ENCODE results near the gene CEP290.
A peak's percentile ranks its signal among the peaks of the same experiment; 100 is the strongest.

The CEP290 gene, protein sequence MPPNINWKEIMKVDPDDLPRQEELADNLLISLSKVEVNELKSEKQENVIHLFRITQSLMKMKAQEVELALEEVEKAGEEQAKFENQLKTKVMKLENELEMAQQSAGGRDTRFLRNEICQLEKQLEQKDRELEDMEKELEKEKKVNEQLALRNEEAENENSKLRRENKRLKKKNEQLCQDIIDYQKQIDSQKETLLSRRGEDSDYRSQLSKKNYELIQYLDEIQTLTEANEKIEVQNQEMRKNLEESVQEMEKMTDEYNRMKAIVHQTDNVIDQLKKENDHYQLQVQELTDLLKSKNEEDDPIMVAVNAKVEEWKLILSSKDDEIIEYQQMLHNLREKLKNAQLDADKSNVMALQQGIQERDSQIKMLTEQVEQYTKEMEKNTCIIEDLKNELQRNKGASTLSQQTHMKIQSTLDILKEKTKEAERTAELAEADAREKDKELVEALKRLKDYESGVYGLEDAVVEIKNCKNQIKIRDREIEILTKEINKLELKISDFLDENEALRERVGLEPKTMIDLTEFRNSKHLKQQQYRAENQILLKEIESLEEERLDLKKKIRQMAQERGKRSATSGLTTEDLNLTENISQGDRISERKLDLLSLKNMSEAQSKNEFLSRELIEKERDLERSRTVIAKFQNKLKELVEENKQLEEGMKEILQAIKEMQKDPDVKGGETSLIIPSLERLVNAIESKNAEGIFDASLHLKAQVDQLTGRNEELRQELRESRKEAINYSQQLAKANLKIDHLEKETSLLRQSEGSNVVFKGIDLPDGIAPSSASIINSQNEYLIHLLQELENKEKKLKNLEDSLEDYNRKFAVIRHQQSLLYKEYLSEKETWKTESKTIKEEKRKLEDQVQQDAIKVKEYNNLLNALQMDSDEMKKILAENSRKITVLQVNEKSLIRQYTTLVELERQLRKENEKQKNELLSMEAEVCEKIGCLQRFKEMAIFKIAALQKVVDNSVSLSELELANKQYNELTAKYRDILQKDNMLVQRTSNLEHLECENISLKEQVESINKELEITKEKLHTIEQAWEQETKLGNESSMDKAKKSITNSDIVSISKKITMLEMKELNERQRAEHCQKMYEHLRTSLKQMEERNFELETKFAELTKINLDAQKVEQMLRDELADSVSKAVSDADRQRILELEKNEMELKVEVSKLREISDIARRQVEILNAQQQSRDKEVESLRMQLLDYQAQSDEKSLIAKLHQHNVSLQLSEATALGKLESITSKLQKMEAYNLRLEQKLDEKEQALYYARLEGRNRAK (N-terminal part only)

DNA sequence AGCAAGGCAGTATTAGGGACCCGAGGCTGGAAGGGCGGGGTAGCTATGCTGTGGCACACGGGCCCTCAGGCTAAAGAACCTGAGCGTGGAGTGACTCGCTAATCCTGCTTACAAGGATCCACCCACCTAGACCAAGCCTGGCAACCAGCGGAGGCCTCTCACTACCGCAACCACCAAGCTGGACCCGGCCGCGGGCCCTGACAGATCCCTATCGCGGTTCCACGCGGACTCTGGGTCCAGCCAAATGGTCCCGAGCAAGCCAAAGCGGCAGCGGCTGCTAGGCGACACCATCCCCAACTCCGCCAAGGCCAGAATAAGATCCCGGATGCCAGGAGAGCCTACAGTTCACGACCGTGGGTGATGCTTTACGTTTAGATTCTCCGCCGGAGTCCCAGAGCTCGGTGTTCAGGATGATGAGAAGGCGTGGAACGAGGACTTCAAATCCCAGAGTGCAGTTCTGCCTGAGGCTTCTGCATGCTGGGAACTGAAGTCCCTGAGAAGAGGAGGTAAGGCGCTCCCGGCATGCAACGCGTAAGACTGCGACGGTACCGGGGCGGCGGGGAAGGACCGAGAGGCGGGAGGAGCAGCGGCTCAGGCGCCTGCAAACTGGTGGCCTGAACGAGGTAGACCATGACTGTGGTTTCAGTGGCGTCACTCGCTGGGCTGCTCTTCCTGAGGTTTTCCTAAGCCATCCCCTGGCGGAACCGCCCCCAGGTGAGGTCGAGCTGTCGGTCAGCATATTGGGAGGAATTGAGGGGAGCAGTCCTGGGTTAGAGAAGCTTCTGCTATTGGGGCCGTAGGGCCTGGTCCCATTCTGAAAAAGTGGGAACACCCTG lies at the start of gene CEP290, which contains the start of gene TMTC3:
TSS of gene CEP290 (minus strand) at position 315 of the 836 bp plus-strand sequence. CDS start 781 bp downstream, outside the sequence.
TSS of gene TMTC3 (plus strand) at position 534 of the 836 bp plus-strand sequence. CDS start 6,009 bp downstream, outside the sequence.
- DNase-seq (ENCODE audit: insufficient read length, low spot score) (peak; percentile 89), FAIRE-seq (peak; percentile 83)

DNA sequence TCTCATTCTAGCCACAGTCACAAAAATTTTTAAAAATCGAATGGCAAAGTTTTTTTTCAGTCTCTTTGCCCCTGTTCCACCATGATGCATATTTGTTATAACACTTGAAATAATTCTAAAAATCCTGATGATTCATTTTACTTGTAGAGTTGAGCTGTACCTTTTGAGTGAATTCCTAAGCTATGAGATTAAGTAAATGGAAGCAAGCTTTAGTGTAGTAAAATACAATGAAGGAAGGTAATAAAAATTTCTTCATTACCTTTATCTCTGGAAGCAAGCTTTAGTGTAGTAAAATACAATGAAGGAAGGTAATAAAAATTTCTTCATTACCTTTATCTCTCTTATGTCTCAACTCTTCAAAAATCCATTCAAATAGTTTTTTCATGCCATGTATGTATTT lies 46.3 kb upstream of the CEP290 start:
- DNase-seq (ENCODE audit: insufficient read length, low spot score) (peak; percentile 7), FAIRE-seq (no peak)

DNA sequence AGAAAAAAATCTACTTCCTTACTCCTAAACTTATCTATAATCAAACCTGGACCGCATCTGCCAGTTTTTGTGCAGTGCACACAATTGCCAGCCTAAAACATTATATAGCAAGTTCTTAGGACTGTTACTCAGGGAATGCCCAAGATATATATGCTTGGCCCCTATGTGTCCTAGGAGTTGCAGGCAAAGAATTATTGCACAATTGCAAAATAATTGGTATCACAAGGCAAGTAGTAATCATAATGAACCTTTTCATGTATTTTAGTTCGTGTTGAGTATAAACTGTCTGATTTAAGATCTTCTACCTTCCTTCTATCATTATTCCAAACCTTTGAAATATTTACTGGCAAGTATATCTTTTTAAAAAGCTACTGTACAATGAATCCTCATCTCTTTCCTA lies 45.7 kb upstream of the CEP290 start:
- DNase-seq (ENCODE audit: insufficient read length, low spot score) (no peak), FAIRE-seq (no peak)

DNA sequence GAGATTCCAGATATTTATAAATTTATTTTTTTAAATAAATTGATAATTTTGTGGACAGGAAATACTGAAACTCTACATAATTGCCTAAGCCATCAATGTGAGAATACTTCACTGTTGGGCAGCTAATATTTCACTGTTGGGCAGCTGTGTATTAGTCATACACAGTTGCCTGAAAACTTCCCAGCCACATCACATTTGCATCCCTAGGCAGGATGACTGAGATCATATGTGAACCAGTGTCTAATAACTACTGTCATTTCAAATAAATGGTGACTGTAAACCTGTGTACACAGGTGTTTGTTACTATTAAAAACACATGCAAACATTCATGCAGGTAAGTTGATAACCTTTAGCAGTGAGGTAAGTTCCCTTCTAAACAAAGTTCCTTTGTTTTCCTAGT lies 44.1 kb upstream of the CEP290 start:
- DNase-seq (ENCODE audit: insufficient read length, low spot score) (peak; percentile 46), FAIRE-seq (no peak)

DNA sequence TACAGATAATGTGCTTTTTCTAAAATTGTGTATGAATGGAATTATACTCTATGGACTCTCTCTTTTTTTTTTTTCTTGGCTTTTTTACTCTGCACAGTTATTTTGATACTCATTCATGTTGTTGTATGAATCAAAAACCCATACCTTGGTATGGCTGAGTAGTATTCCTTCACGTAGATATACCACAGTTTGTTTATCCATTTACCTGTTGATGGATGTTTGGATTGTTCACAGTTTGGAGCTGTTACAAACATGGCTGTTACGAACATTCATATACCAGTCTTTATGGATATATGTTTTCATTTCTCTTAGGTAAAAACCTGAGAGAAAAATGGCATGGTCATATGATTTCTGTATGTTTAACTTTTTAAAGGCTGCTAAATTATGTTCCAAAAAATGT lies 43.4 kb upstream of the CEP290 start:
- FAIRE-seq (no peak), DNase-seq (ENCODE audit: insufficient read length, low spot score) (no peak)

DNA sequence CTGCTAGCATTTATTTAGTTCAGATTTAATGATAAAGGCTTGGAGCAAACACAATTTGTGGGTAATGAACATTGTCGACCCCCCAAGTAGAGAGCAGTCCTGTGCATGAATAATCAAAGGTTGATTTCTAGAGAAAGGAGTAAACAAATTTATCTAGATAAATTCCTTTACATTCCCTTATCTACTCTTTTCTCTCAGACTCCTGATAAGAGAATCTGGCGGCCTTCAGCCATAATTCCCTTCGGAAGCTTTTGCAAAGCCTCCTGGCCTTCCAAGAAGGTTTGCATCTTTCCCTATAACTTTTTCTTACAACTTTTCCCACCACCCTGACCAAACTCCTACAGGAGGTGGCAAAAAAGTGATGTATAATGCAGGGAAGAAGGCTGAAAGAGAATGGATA lies 42.3 kb upstream of the CEP290 start:
- no peak for FAIRE-seq

DNA sequence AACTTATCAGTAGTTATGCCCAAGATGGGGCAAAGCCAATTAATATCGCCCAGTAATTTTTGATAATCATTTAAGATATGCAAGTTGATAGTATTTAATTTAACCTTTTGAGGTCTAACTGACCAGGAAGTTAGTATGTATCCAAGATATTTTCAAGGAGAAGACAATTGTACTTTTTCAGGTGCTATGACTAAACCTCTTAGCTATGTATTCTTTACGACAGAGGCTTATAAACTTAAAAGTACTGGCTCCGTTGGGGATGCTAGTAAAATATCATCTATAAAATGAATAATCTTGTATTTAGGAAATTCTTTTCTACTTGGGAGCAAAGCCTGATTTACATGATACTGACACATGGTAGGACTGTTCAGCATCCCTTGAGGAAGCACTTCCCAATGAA lies 40.5 kb upstream of the CEP290 start:
- DNase-seq (ENCODE audit: insufficient read length, low spot score) (no peak), FAIRE-seq (no peak)

More for the DNA sequence above, 42.3 kb upstream of the CEP290 start:
- DNase-seq (ENCODE audit: insufficient read length, low spot score) = no peak

DNA sequence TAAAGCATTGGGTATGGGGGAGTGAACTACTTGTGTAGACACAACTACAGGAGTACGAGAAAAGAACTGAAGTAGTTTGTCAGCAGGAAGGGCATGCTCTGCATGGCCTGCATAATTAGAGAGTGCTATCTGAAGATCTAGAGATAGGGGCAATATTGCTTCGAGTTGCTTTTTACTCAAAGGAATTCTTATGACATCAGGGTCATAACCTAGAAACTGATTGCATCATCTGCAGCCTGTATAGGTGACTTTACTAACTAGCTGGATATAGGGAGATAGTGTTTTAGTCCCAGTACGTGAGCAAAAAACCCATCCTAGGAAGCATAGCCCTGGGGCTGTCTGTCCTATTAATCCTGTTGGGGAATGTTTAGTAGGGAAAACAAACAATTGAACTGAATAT lies 40.0 kb upstream of the CEP290 start:
- no peak for FAIRE-seq
- DNase-seq (ENCODE audit: insufficient read length, low spot score) = no peak

DNA sequence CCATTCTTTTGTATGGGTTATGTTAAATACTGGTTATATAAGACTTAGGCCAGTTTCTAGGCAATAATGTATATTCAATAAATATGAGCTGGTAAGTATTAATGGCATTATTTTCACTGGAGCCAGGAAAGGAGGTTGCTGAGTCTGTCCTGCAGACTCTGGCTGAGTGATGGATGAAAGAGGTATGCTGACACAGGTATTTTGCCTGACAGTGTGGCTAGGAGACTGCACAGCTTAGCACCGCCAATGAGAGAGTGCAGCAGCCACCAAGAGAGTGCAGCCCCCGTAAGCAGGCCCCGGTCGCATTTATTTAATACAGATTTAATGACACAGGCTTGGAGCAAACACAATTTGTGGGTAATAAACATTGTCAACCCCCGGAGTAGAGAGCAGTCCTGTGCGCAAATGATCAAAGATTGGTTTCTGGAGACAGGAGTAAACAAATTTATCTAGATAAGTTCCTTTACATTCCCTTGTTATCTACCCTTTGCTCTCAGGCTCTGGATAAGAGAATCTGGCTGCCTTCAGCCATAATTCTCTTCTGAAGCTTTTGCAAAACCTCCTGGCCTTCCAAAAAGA lies 37.6 kb upstream of the CEP290 start:
- DNase-seq (ENCODE audit: insufficient read length, low spot score) (no peak), FAIRE-seq (no peak)

DNA sequence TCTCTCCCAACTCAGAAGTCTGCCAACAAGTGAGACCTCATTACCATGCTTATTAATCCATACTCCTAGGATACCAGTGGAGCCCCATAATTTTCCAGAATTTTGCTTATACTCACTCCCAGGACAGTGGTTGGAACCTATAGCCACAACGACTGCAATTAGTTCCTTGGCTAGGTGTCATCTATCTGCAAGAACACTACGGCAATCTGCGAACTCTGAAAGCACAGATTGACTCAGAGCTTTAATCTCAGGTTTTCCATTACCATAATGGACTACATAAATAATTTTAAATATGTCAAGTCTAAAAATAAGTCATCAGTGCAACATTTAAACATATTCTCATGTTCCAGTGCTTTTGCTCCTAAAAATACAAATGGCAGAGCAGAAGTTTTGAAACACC lies 33.7 kb upstream of the CEP290 start:
- FAIRE-seq = no peak
- DNase-seq (ENCODE audit: insufficient read length, low spot score) = no peak

DNA sequence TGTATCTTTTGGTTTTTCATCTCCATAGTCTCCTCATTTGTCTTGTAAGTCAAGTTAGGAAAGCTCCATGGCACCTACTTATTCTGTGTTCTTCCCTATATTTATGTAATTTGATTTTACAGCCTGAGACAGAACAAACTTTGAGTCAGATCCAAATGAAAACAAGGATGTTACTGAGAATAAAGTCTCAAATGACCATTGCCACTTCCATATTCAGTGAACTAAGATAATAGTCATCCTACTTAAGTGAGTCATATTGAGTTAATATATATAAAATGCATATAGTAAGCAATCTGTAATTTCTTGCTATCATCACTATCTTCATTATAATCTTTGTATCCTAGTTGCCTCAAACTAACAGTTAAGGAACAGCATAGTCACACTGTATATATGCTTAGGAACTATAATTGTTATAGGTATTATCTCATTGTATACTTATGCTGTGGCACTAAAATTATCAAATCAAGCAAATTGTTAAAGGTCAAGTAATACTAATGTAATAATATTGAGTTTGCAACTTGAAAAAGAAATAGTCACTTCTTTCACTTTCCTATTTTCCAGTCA lies 31.0 kb upstream of the CEP290 start:
- DNase-seq (ENCODE audit: insufficient read length, low spot score) = no peak
- no peak for FAIRE-seq

DNA sequence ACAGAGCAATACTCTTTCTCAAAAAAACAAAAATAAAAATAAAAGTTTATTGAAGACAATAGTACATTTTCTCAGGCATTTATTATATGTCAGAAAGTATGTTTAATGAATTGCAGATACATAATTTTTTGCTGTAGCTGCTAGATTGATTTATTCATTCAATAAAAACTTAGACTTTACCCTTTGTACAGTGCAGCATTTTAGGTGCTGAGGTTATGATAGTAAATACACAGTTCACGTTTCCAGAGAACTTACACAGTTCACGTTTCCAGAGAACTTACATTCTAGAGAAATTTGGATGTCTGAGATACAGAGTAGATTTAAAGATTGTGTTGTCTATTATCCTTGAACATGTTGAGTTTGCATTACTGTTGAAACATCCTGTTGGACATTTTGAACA lies 25.5 kb upstream of the CEP290 start:
- no peak for FAIRE-seq
- no peak for DNase-seq (ENCODE audit: insufficient read length, low spot score)

DNA sequence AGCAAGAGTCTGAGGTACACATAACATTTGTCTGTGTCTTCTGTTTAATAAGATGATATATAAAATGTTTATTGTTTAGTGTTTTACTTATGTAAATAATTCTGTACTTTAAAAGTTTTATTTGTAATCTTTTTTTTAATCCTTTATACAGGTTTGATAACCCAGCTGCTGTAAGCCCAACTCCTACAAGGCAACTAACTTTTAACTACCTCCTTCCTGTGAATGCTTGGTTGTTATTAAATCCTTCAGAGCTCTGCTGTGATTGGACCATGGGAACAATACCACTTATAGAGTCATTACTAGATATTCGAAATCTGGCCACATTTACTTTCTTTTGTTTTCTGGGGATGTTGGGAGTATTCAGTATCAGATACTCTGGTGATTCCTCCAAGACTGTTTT lies 24.3 kb upstream of the CEP290 start:
- DNase-seq (ENCODE audit: insufficient read length, low spot score) (no peak), FAIRE-seq (no peak)

DNA sequence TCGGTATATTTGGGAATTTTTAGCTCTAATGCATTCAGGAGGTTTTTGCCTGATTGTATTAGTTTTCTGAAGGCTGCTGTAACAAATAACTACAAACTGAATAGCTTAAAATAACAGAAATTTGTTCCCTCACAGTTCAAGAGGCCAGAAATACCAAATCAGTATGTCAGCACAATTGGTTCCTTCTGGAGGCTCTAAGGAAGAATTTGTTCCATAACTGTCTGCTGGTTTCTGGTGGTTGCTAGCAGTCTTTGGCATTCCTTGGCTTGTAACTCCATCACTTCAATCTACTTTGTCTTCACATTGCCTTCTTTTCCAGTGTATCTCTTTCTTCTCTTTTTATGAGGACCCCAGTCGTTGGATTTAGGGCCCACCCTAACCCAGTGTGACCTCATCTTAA lies 21.5 kb upstream of the CEP290 start:
- DNase-seq (ENCODE audit: insufficient read length, low spot score) (no peak), FAIRE-seq (no peak)

DNA sequence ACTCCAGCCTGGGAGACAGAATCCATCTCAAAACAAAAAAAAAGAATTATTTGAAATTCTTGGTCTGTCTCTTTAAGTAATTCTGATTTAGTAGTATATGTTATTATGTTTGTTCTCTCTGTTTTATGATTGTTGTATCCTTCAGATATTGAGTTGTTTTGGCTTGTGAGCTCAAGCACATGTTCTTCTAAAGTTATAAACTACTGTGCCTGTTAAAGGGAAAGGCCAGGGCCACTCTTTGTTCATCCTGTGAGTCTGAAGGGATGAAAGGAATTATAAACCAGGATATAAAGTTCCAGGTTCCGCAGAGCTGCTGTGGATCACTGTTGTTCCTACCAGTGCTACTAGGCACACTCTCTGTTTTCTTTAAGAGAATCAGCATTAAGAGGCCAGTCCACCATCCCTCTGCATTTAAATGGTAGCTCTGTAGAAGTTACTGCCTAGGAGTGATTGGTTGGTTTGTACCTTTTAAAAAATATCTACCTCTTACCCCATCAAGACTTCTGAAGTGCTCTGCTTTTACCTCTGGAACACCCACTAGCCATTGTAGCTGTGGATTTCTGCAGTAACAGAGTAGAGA lies 14.3 kb upstream of the CEP290 start:
- FAIRE-seq = no peak

DNA sequence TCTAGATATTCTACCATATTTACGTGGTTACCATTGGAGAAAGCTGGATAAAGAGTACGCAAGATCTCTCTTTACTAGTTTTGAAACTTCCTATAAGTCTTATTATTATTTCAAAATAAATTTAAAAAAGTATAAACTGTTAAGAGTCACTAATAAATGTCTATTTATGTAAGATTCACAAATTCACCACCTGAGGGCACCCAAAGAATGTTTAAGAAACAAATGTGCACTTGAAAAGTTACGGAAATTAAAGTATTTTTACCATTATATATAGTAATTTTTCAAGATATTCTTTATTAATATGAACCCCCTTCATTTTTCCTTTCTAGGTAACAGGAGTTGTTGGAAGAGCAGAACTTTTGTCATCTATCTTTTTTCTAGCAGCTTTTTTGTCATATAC lies 12.1 kb upstream of the CEP290 start:
- no peak for FAIRE-seq
- DNase-seq (ENCODE audit: insufficient read length, low spot score) = no peak

More for the DNA sequence above, 14.3 kb upstream of the CEP290 start:
- DNase-seq (ENCODE audit: insufficient read length, low spot score) = no peak

DNA sequence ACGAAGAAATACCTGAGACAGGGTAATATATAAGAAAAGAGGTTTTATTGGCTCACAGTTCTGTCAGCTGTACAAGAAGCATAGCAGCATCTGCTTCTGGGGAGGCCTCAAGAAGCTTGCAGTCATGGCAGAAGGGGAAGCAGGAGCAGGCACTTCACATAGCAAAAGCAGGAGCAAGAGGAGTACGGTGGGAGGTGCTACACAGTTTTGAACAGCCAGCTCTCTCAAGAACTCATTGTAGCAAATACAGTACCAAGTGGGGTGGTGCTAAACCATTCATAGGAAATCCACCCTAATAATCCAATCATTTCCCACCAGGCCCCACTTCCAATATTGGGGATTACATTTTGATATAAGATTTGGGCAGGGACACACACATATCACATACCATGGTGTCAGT lies 8.2 kb upstream of the CEP290 start:
- no peak for FAIRE-seq

DNA sequence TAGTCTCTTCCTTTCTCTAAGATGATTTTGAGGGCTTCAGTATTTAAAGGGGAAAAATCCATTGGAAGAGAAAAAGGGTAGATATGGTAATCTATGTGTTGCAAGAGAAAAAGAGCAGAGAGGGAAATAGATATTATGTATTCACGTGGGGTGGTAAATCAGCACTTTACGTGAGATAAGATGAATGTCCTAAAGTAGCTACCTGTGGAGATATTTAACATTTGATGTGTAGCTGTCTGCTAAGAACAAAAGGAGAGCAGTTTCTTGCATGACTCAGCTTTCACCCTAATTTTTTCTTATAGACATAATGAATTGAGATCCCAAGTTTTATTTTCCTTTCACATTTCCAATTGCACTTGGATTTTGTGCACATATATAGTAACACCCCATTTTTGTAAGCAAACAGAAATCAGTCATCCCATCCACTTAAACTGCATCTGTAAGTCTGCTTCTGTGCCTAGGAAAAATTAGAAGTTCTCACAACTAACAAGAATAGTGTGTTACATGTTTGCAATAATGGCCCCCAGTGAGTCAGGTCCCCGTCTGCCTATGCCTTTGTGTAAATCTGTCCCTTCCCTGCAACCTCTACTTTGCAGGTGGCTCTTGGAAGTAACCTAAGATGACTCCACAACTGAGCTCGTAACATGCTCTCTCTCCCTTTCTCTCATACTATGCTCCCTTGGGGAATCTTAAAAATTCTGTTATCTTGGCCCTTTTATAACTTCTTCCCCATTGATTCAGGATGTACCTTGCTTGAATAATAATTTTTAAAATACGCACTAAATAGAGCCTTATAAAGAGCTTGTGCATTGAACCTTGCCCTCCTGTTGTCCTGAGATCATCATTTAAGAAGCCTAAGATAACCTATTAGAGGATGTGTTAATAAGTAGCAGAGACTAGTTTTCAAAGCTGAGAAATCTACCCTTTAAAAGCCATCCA lies 3.9 kb upstream of the CEP290 start:
- DNase-seq (ENCODE audit: insufficient read length, low spot score) (no peak), FAIRE-seq (no peak)

More for the DNA sequence above, 8.2 kb upstream of the CEP290 start:
- DNase-seq (ENCODE audit: insufficient read length, low spot score) = no peak

Data from HTR-8/SVneo (cell line).